ENCODE results near the gene GBP4. TPM values are rescaled to one million over a fixed set of nuclear protein-coding genes. Genes with fewer than 3 reads are reported as not detected.

GBP4 gene
- total and polyA plus RNA-seq, 8 donors, result 12.9 to 30.3 (median 19.5) TPM

DNA sequence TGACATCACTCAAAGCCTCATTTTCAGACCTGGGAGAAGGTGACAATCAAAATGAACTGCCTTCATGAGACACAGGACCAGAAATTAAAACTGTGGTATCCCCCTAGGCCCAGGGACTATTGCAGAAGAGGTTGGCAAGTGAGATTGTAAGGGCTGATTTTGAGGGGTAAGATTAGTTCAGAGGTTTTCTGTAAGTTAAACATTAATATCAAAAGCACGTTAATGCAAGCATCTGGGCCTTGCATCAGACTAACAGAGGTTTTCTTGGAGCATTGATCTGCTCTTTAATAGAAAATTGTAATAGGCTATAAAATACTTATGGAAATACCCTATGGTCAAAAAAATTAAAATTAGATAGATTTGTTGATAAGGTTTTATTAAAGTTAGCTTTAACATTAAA lies 14.6 kb upstream of the GBP4 start:
- no peaks in the 10 kb centered on the region for H3K4me1 ChIP-seq
- ATAC-seq, result no peak
- peaks cover 0 to 21% of the 10 kb centered on the region in 2 donors for H3K9me3 ChIP-seq
- no peak overlapping the region for H3K4me3 ChIP-seq
- no peak for DNase-seq
- TF ChIP-seq, protein P1, sequence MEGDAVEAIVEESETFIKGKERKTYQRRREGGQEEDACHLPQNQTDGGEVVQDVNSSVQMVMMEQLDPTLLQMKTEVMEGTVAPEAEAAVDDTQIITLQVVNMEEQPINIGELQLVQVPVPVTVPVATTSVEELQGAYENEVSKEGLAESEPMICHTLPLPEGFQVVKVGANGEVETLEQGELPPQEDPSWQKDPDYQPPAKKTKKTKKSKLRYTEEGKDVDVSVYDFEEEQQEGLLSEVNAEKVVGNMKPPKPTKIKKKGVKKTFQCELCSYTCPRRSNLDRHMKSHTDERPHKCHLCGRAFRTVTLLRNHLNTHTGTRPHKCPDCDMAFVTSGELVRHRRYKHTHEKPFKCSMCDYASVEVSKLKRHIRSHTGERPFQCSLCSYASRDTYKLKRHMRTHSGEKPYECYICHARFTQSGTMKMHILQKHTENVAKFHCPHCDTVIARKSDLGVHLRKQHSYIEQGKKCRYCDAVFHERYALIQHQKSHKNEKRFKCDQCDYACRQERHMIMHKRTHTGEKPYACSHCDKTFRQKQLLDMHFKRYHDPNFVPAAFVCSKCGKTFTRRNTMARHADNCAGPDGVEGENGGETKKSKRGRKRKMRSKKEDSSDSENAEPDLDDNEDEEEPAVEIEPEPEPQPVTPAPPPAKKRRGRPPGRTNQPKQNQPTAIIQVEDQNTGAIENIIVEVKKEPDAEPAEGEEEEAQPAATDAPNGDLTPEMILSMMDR (IDR thresholded peaks at IDR 0.05), result no peak
- H3K27ac ChIP-seq, result no peak overlapping the region
- no peaks in the 10 kb centered on the region for H3K36me3 ChIP-seq
- intact Hi-C loops (cut with DNase I), result no loop called here
- no peaks in the 10 kb centered on the region for H3K27me3 ChIP-seq

DNA sequence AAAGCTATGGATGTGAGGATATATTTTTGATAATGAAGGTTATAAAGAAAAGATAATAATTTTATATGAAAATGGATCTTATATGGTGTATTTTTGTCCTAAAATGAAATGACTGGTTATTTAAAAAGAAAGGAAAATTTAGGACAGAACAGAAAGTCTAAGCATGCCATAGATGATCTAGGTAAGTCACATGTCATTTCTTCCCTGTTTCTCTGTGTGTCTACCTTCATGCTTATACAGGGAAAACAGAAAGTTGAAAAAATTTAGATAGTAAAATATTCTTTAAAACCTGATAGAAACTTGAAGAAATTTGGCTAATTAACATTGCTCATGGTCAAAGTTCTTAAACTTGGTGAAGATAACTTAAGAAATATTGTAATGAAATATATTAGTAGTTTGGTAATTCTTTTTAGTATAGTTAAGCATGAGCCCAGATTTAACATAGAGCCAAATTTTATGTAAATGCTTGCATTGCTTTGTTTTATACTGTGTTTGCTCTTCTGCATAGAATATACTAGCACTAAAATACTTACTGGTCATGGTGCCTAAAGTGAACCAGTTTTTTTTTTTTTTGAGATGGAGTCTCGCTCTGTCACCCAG lies 12.4 kb upstream of the GBP4 start:
- TF ChIP-seq, protein P1 (IDR thresholded peaks at IDR 0.05), result no peak
- intact Hi-C loops (cut with DNase I), result no loop called here
- ATAC-seq (no peak), DNase-seq (no peak)
- no peak overlapping the region for H3K4me3 ChIP-seq
- no peaks in the 10 kb centered on the region for H3K36me3 ChIP-seq
- H3K4me1 ChIP-seq, result no peaks in the 10 kb centered on the region
- H3K27me3 ChIP-seq, result no peaks in the 10 kb centered on the region
- peaks cover 0 to 21% of the 10 kb centered on the region in 2 donors for H3K9me3 ChIP-seq
- H3K27ac ChIP-seq, result no peak overlapping the region

DNA sequence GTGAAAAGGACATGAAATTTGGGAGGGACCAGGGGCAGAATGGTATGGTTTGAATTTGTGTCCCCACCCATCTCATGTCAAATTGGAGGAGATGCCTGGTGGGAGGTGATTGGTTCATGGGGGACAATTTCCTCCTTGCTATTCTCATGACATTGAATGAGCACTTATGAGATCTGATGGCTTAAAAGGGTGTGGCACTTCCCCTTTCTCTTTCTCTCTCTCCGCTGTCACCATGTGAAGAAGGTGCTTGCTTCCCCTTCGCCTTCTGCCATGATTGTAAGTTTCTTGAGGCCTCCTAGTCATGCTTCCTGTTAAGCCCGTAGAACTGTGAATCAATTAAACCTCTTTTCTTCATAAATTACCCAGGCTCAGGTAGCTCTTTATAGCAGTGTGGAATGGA lies 7.6 kb upstream of the GBP4 start:
- intact Hi-C loops (cut with DNase I), result no loop called here
- TF ChIP-seq, protein P1 (IDR thresholded peaks at IDR 0.05), result no peak
- Histone ChIP-seq H3K36me3 (no peaks in the 10 kb centered on the region), H3K9me3 (peaks cover 0 to 31% of the 10 kb centered on the region in 2 donors), H3K27ac (no peak overlapping the region), H3K4me1 (no peaks in the 10 kb centered on the region), H3K27me3 (no peaks in the 10 kb centered on the region), H3K4me3 (no peak overlapping the region)
- DNase-seq (no peak), ATAC-seq (no peak)

GRCh38 chr1:89203166-89203565 lies 4.4 kb upstream of the GBP4 start:
- H3K4me3 ChIP-seq, result no peak overlapping the region
- H3K27me3 ChIP-seq, result no peaks in the 10 kb centered on the region
- H3K27ac ChIP-seq, result no peak overlapping the region
- ATAC-seq, result no peak
- intact Hi-C loops (cut with DNase I), result no loop called here
- no peaks in the 10 kb centered on the region for H3K36me3 ChIP-seq
- DNase-seq, result no peak
- TF ChIP-seq, protein P1 (IDR thresholded peaks at IDR 0.05), result no peak
- H3K4me1 ChIP-seq, result peaks cover 0 to 21% of the 10 kb centered on the region in 2 donors
- H3K9me3 ChIP-seq, result peaks cover 0 to 17% of the 10 kb centered on the region in 2 donors

- TF ChIP-seq, protein P1 (IDR thresholded peaks at IDR 0.05), result no peak
- DNase-seq (no peak), ATAC-seq (no peak)
- H3K36me3 ChIP-seq, result no peaks in the 10 kb centered on the region
- H3K27me3 ChIP-seq, result no peaks in the 10 kb centered on the region
- peaks cover 0 to 17% of the 10 kb centered on the region in 2 donors for H3K9me3 ChIP-seq
- H3K4me3 ChIP-seq, result no peak overlapping the region
- no peak overlapping the region for H3K27ac ChIP-seq
- H3K4me1 ChIP-seq, result peaks cover 0 to 37% of the 10 kb centered on the region in 2 donors
- intact Hi-C loops (cut with DNase I), result no loop called here
Measured at GRCh38 chr1:89201106-89201794, 2.5 kb upstream of the GBP4 start.
